Brain microvascular endothelial cell (primary cell): ENCODE results near the gene EEA1.
"Not testable (repeated sequence)": the region's sequence is repeated elsewhere in the genome, so short reads cannot be mapped to it uniquely, and the experiment has no call there.

Source experiments
- DNase-seq: peaks from one replicate; pipeline ENCODE4 v3.0.0-alpha.2; 2020
- H3K27ac ChIP-seq: fragments of 250-450 bp; sonication (Bioruptor Pico); 2 replicates; pipeline ENCODE4 v1.5.1; 2020; ENCODE audit warnings: mild to moderate bottlenecking, moderate library complexity
- H3K27me3 ChIP-seq: fragments of 250-450 bp; sonication (Bioruptor Pico); replicated peaks from 2 replicates; pipeline ENCODE4 v1.5.1; 2020; ENCODE audit warnings: mild to moderate bottlenecking
- H3K36me3 ChIP-seq: fragments of 250-450 bp; sonication (Bioruptor Pico); replicated peaks from 2 replicates; pipeline ENCODE4 v1.5.1; 2020; ENCODE audit warnings: mild to moderate bottlenecking
- H3K4me3 ChIP-seq: 2 replicates; pipeline ENCODE4 v1.5.1; 2011; ENCODE audit warnings: low read depth, mild to moderate bottlenecking, control low read depth, low read length, moderate library complexity
- CTCF ChIP-seq: IDR thresholded peaks from 2 replicates; pipeline ENCODE4 v1.5.1; 2011; ENCODE audit warnings: low read depth, mild to moderate bottlenecking, moderate library complexity, low read length, control low read depth, inconsistent platforms; ENCODE audit errors: missing control alignments
- in situ Hi-C: cut with HindIII; loops from 2 replicates; pipeline ENCODE4 v1.10.0; 2017; ENCODE audit warnings: low sequenced_read_pairs, low pct_ligation_motif_present

EEA1 gene

GRCh38 chr12:92759634-92760268, 169.3 kb downstream of the EEA1 start:
- no peak for TF ChIP-seq CTCF

GRCh38 chr12:92757597-92758121, 171.4 kb downstream of the EEA1 start:
- TF ChIP-seq CTCF, result no peak
- Histone ChIP-seq H3K27me3 (no peaks in the 10 kb centered on the region), H3K27ac (no peak overlapping the region), H3K36me3 (no peaks in the 10 kb centered on the region), H3K4me3 (no peak overlapping the region)
- DNase-seq, result no peak
- in situ Hi-C loops, result no loop called here

More at GRCh38 chr12:92759634-92760268, 169.3 kb downstream of the EEA1 start:
- in situ Hi-C loops, result no loop called here
- no peaks in the 10 kb centered on the region for H3K36me3 ChIP-seq
- no peaks in the 10 kb centered on the region for H3K27me3 ChIP-seq
- peak; percentile 97 for DNase-seq
- peak overlapping the region; percentile 54 for H3K27ac ChIP-seq
- H3K4me3 ChIP-seq, result no peak overlapping the region

DNA sequence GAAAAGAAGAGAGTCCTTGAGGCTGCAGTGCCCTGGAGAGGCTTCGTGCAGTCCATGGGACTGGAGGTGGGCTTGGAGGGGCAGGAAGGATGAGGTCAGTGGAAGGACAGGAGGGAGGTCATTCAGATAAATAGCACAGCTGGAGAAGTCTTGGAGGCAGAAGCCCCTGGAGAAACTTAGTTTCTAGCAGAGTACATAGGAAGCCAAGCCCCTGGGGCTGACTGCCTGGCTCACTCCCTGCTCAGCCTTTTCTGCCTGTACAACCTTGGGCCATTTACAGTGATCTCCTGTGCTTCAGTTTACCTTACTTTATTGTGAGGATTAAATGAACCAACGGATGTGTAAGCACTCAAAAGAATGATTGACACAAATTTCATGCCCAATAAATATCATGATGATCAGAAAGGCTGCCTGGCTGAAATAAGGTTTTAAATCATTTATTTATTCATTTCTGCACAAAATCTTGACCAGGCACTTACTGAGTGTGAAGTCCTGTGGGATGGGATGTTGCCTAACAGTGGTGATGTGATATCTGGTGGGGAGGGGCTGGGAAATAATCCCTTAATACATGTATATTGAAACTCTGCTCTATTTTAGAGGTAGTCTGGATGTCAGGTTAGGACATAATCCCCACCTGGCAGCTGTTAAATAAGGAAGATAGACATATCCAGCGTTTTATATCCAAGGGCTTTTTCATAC, 172.0 kb downstream of the EEA1 start:
- no peaks in the 10 kb centered on the region for H3K36me3 ChIP-seq
- no peaks in the 10 kb centered on the region for H3K27me3 ChIP-seq
- no peak for TF ChIP-seq CTCF
- no peak overlapping the region for H3K27ac ChIP-seq
- no peak for DNase-seq
- in situ Hi-C loops, result no loop called here
- no peak overlapping the region for H3K4me3 ChIP-seq

DNA sequence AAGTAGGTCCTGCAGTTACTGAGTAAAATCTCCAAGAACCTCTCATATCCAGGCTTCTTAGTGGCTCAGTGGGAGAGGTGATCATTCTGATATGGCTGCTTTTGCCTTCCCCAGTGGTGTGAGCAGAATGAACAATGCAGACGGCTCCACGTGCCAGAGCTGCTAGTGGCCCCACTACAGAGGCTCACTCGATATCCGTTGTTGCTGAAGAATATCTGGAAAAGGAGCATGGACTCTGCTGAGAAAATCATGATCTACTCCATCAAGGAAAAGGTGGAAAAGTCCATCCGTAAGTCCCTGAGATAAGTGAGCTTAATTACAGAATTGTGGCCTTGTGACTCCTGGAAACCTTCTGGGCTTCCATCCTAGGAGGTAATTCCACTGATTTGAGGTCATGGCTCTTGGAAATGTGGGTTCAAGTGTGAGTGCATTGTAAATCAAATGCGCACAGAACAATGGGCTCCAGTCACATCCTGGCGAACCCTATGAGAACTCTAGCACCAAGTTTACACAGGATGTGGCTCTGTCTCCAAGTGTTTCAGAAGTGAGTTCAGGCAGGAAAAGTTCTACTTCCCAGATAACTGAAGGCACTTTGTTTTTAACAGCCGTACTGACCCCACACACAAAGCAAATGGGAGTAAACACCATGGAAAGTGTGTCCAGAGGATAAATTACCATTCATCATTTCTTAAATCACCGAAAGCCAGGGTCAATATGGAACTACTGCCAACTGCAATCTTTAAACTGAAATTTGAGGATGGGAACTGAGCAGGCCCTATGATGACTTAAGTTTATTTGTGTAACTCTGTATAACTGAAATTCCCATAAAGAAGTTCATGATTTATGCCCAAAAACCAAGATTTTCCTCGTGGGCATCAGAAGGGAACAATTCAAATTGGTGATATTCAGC, 174.9 kb downstream of the EEA1 start:
- Histone ChIP-seq H3K36me3 (no peaks in the 10 kb centered on the region), H3K4me3 (no peak overlapping the region), H3K27ac (no peak overlapping the region), H3K27me3 (no peaks in the 10 kb centered on the region)
- no peak for TF ChIP-seq CTCF
- DNase-seq, result peak; percentile 19
- in situ Hi-C loops, result no loop called here

GRCh38 chr12:92749691-92750090, 179.4 kb downstream of the EEA1 start:
- H3K4me3 ChIP-seq, H3K27ac ChIP-seq, DNase-seq, H3K36me3 ChIP-seq, in situ Hi-C loops, H3K27me3 ChIP-seq: not testable (repeated sequence)

- DNase-seq, result no peak
- Histone ChIP-seq H3K27ac (peak overlapping the region; percentile 80), H3K4me3 (no peak overlapping the region), H3K36me3 (no peaks in the 10 kb centered on the region), H3K27me3 (no peaks in the 10 kb centered on the region)
- no peak for TF ChIP-seq CTCF
- in situ Hi-C loops, result no loop called here
Observed at GRCh38 chr12:92747151-92747550, 181.9 kb downstream of the EEA1 start.
